ENCODE data around the gene SERPINB8. TPM values are rescaled to one million over a fixed set of nuclear protein-coding genes. Genes with fewer than 3 reads are reported as not detected.
A peak's percentile ranks its signal among the peaks of the same experiment; 100 is the strongest.
"Not testable (repeated sequence)": the region's sequence is repeated elsewhere in the genome, so short reads cannot be mapped to it uniquely, and the experiment has no call there.

Gene SERPINB8
- total RNA-seq, 1 donor from 2014 or later = 4.3 TPM

- H3K4me1 Mint-ChIP-seq (ENCODE audit: unreplicated experiment) = no peaks in the 10 kb centered on the region
- no peaks in the 10 kb centered on the region for H3K36me3 Mint-ChIP-seq (ENCODE audit: low read depth, unreplicated experiment)
- no peak for TF ChIP-seq CTCF (IDR thresholded peaks at IDR 0.05; ENCODE audit: unreplicated experiment)
- H3K27me3 Mint-ChIP-seq (ENCODE audit: unreplicated experiment) = no peaks in the 10 kb centered on the region
- H3K4me3 Mint-ChIP-seq (ENCODE audit: unreplicated experiment) = no peak overlapping the region
- no peaks in the 10 kb centered on the region for H3K9me3 Mint-ChIP-seq (ENCODE audit: unreplicated experiment)
- DNase-seq (ENCODE audit: low spot score) = no peak
- H3K27ac Mint-ChIP-seq (ENCODE audit: unreplicated experiment) = no peak overlapping the region
Observed at GRCh38 chr18:63930773-63931354, 39.0 kb upstream of the SERPINB8 start.

- no peak overlapping the region for H3K27ac Mint-ChIP-seq (ENCODE audit: unreplicated experiment)
- no peaks in the 10 kb centered on the region for H3K36me3 Mint-ChIP-seq (ENCODE audit: low read depth, unreplicated experiment)
- DNase-seq (ENCODE audit: low spot score) = peak; percentile 82
- peak; percentile 20 for TF ChIP-seq CTCF (IDR thresholded peaks at IDR 0.05; ENCODE audit: unreplicated experiment)
- peak overlapping the region; percentile 81 for H3K4me3 Mint-ChIP-seq (ENCODE audit: unreplicated experiment)
- H3K9me3 Mint-ChIP-seq (ENCODE audit: unreplicated experiment) = no peaks in the 10 kb centered on the region
- H3K27me3 Mint-ChIP-seq (ENCODE audit: unreplicated experiment) = no peaks in the 10 kb centered on the region
- H3K4me1 Mint-ChIP-seq (ENCODE audit: unreplicated experiment) = no peaks in the 10 kb centered on the region
Observed at GRCh38 chr18:63936156-63936931, 33.5 kb upstream of the SERPINB8 start.

GRCh38 chr18:63936932-63937393, 32.9 kb upstream of the SERPINB8 start:
- H3K9me3 Mint-ChIP-seq (ENCODE audit: unreplicated experiment) = no peaks in the 10 kb centered on the region
- H3K27ac Mint-ChIP-seq (ENCODE audit: unreplicated experiment) = no peak overlapping the region
- TF ChIP-seq CTCF (IDR thresholded peaks at IDR 0.05; ENCODE audit: unreplicated experiment) = no peak
- H3K27me3 Mint-ChIP-seq (ENCODE audit: unreplicated experiment) = no peaks in the 10 kb centered on the region
- no peak overlapping the region for H3K4me3 Mint-ChIP-seq (ENCODE audit: unreplicated experiment)
- no peak for DNase-seq (ENCODE audit: low spot score)
- no peaks in the 10 kb centered on the region for H3K36me3 Mint-ChIP-seq (ENCODE audit: low read depth, unreplicated experiment)
- H3K4me1 Mint-ChIP-seq (ENCODE audit: unreplicated experiment) = no peaks in the 10 kb centered on the region

GRCh38 chr18:63940008-63940407, 29.9 kb upstream of the SERPINB8 start:
- Mint-ChIP-seq H3K4me1 (ENCODE audit: unreplicated experiment) (no peaks in the 10 kb centered on the region), H3K27ac (ENCODE audit: unreplicated experiment) (no peak overlapping the region), H3K9me3 (ENCODE audit: unreplicated experiment) (no peaks in the 10 kb centered on the region), H3K4me3 (ENCODE audit: unreplicated experiment) (no peak overlapping the region), H3K27me3 (ENCODE audit: unreplicated experiment) (no peaks in the 10 kb centered on the region), H3K36me3 (ENCODE audit: low read depth, unreplicated experiment) (no peaks in the 10 kb centered on the region)
- TF ChIP-seq CTCF (IDR thresholded peaks at IDR 0.05; ENCODE audit: unreplicated experiment) = no peak
- DNase-seq (ENCODE audit: low spot score) = no peak

- not testable (repeated sequence) for H3K4me3 Mint-ChIP-seq (ENCODE audit: unreplicated experiment); H3K27ac Mint-ChIP-seq (ENCODE audit: unreplicated experiment); H3K36me3 Mint-ChIP-seq (ENCODE audit: low read depth, unreplicated experiment); H3K4me1 Mint-ChIP-seq (ENCODE audit: unreplicated experiment); DNase-seq (ENCODE audit: low spot score); H3K27me3 Mint-ChIP-seq (ENCODE audit: unreplicated experiment); H3K9me3 Mint-ChIP-seq (ENCODE audit: unreplicated experiment)
Observed at GRCh38 chr18:63940543-63941050, 29.3 kb upstream of the SERPINB8 start.

Measured in endothelial cell (in vitro differentiated cells).